OCI-LY1 (cell line): ENCODE data around the gene SOS1.
"Not testable (repeated sequence)": the region's sequence is repeated elsewhere in the genome, so short reads cannot be mapped to it uniquely, and the experiment has no call there.

Experiments used
- H2AFZ ChIP-seq: fragments of 200-600 bp; sonication (generic), shearing (Covaris generic); 2 replicates; pipeline ENCODE4 v1.6.0; 2014; ENCODE audit warnings: antibody characterized with exemption, mild to moderate bottlenecking, low read length
- H3F3A ChIP-seq: fragments of 200-600 bp; sonication (generic), shearing (Covaris generic); 2 replicates; pipeline ENCODE4 v1.6.0; 2014; ENCODE audit warnings: mild to moderate bottlenecking, antibody characterized with exemption, low read length, moderate library complexity; ENCODE audit not compliant: insufficient read depth
- H3K27ac ChIP-seq: fragments of 200-600 bp; sonication (generic); 2 replicates; pipeline ENCODE4 v1.5.1; 2014; ENCODE audit warnings: low read length, mixed run types, mild to moderate bottlenecking, low read depth; ENCODE audit not compliant: poor library complexity, severe bottlenecking
- H3K27me3 ChIP-seq: fragments of 200-600 bp; sonication (generic); 2 replicates; pipeline ENCODE4 v1.6.0; 2014; ENCODE audit warnings: antibody characterized with exemption, mild to moderate bottlenecking, low read length, moderate library complexity; ENCODE audit not compliant: insufficient read depth
- H3K36me3 ChIP-seq: fragments of 200-600 bp; sonication (generic); 2 replicates; pipeline ENCODE4 v1.6.1; 2014; ENCODE audit warnings: mild to moderate bottlenecking, antibody characterized with exemption, low read length, moderate library complexity, mixed read lengths; ENCODE audit not compliant: insufficient read depth
- H3K4me1 ChIP-seq: fragments of 200-600 bp; sonication (generic); 2 replicates; pipeline ENCODE4 v1.5.1; 2014; ENCODE audit warnings: mild to moderate bottlenecking, low read length, moderate library complexity; ENCODE audit not compliant: insufficient read depth, severe bottlenecking
- H3K4me2 ChIP-seq: fragments of 200-600 bp; sonication (generic), shearing (Covaris generic); 2 replicates; pipeline ENCODE4 v1.6.1; 2014; ENCODE audit warnings: low read length
- H3K4me3 ChIP-seq: fragments of 200-600 bp; sonication (generic); 2 replicates; pipeline ENCODE4 v1.5.1; 2014; ENCODE audit warnings: low read length, low read depth, mild to moderate bottlenecking, mixed read lengths; ENCODE audit not compliant: poor library complexity, severe bottlenecking
- H3K79me2 ChIP-seq: fragments of 200-600 bp; shearing (Covaris generic); 2 replicates; pipeline ENCODE4 v1.6.1; 2016; ENCODE audit warnings: mixed run types, low read length, mixed read lengths; ENCODE audit not compliant: insufficient read depth
- H3K9ac ChIP-seq: fragments of 200-600 bp; sonication (generic), shearing (Covaris generic); 2 replicates; pipeline ENCODE4 v1.6.1; 2014; ENCODE audit warnings: mild to moderate bottlenecking, low read length, mixed read lengths
- H3K9me2 ChIP-seq: fragments of 200-600 bp; sonication (generic), shearing (Covaris generic); 2 replicates; pipeline ENCODE4 v1.6.1; 2014; ENCODE audit warnings: low read depth, mild to moderate bottlenecking, low read length, mixed read lengths
- H3K9me3 ChIP-seq: fragments of 200-600 bp; shearing (Covaris generic); 2 replicates; pipeline ENCODE4 v1.6.1; 2014; ENCODE audit warnings: low read length, mixed read lengths
- H4K20me1 ChIP-seq: fragments of 200-600 bp; sonication (generic), shearing (Covaris generic); 2 replicates; pipeline ENCODE4 v1.6.0; 2016; ENCODE audit warnings: mild to moderate bottlenecking, low read length; ENCODE audit not compliant: insufficient read depth
- CTCF ChIP-seq: fragments of 200-600 bp; sonication (generic), shearing (Covaris generic); IDR thresholded peaks from 2 replicates; pipeline ENCODE4 v1.5.1; 2017; ENCODE audit warnings: mild to moderate bottlenecking, antibody characterized with exemption, low read length, moderate library complexity, mixed read lengths
- EZH2 ChIP-seq: fragments of 200-600 bp; sonication (generic), shearing (Covaris generic); IDR thresholded peaks from 2 replicates; pipeline ENCODE4 v1.8.0; 2017; ENCODE audit warnings: borderline replicate concordance, mixed run types, mild to moderate bottlenecking, antibody characterized with exemption, low read length, moderate library complexity, mixed read lengths

The SOS1 gene

GRCh38 chr2:39156107-39156506 is 35.3 kb upstream of the SOS1 start:
- Histone ChIP-seq H3F3A (no peaks in the 10 kb centered on the region), H3K9me2 (no peaks in the 10 kb centered on the region), H3K9ac (no peak overlapping the region), H3K4me2 (no peak overlapping the region), H3K79me2 (no peaks in the 10 kb centered on the region), H3K36me3 (no peaks in the 10 kb centered on the region), H4K20me1 (no peaks in the 10 kb centered on the region), H3K4me3 (no peak overlapping the region), H2AFZ (no peak overlapping the region), H3K9me3 (no peaks in the 10 kb centered on the region), H3K27me3 (no peaks in the 10 kb centered on the region), H3K4me1 (no peaks in the 10 kb centered on the region), H3K27ac (no peak overlapping the region)
- TF ChIP-seq EZH2 (no peak), CTCF (no peak)

- H3K9ac ChIP-seq, H3K4me1 ChIP-seq, H4K20me1 ChIP-seq, H3F3A ChIP-seq, H3K36me3 ChIP-seq, H2AFZ ChIP-seq, H3K27ac ChIP-seq, H3K4me2 ChIP-seq, H3K79me2 ChIP-seq, H3K9me3 ChIP-seq, H3K9me2 ChIP-seq, H3K4me3 ChIP-seq, H3K27me3 ChIP-seq: not testable (repeated sequence)
Measured at GRCh38 chr2:39155573-39155972, 34.7 kb upstream of the SOS1 start.

GRCh38 chr2:39154944-39155343 is 34.1 kb upstream of the SOS1 start:
- no peak overlapping the region for H3K9ac ChIP-seq

More at GRCh38 chr2:39154944-39155343, 34.1 kb upstream of the SOS1 start:
- H3K4me1 ChIP-seq, result no peaks in the 10 kb centered on the region
- H3K9me3 ChIP-seq, result no peaks in the 10 kb centered on the region
- no peaks in the 10 kb centered on the region for H3K36me3 ChIP-seq
- no peaks in the 10 kb centered on the region for H3K79me2 ChIP-seq
- no peak overlapping the region for H3K4me3 ChIP-seq
- no peaks in the 10 kb centered on the region for H3K27me3 ChIP-seq
- no peak overlapping the region for H2AFZ ChIP-seq
- TF ChIP-seq EZH2 (no peak), CTCF (no peak)
- H3K27ac ChIP-seq, result no peak overlapping the region
- H4K20me1 ChIP-seq, result no peaks in the 10 kb centered on the region
- no peak overlapping the region for H3K4me2 ChIP-seq
- no peaks in the 10 kb centered on the region for H3K9me2 ChIP-seq
- H3F3A ChIP-seq, result no peaks in the 10 kb centered on the region
